Endometrium (tissue), 2 donors: ENCODE measurements around the gene WNK1.
"Not testable (repeated sequence)": the region's sequence is repeated elsewhere in the genome, so short reads cannot be mapped to it uniquely, and the experiment has no call there.

Experiments used
- FAIRE-seq: peaks from 2 replicates; lab custom pipeline; 2012; peaks lifted over from hg19 to GRCh38; lab: Jason Lieb, UNC
- donor health status: control.
- donor health status: control.

Gene WNK1

GRCh38 chr12:912466-913235, 160.3 kb downstream of the WNK1 start:
- FAIRE-seq: no peak

GRCh38 chr12:913919-914698, 161.7 kb downstream of the WNK1 start:
- no peak for FAIRE-seq

- no peak for FAIRE-seq
These were observed 162.7 kb downstream of the WNK1 start for GRCh38 chr12:915090-915489.

- FAIRE-seq: no peak
These were observed 163.9 kb downstream of the WNK1 start for GRCh38 chr12:916240-916639.

GRCh38 chr12:916712-917445, 164.5 kb downstream of the WNK1 start:
- FAIRE-seq: no peak

GRCh38 chr12:920676-921075, 168.3 kb downstream of the WNK1 start:
- FAIRE-seq: no peak

GRCh38 chr12:922285-922684, 169.9 kb downstream of the WNK1 start:
- FAIRE-seq: no peak

- no peak for FAIRE-seq
These were observed 174.3 kb downstream of the WNK1 start for GRCh38 chr12:926641-927040.

- FAIRE-seq: no peak
These were observed 178.7 kb downstream of the WNK1 start for GRCh38 chr12:931060-931459.

GRCh38 chr12:931591-931990, 179.2 kb downstream of the WNK1 start:
- FAIRE-seq: no peak

- not testable (repeated sequence) for FAIRE-seq
These were observed 183.5 kb downstream of the WNK1 start for GRCh38 chr12:935891-936290.

GRCh38 chr12:936377-937345, 184.3 kb downstream of the WNK1 start:
- no peak for FAIRE-seq

GRCh38 chr12:938810-939209, 186.4 kb downstream of the WNK1 start:
- FAIRE-seq: no peak

- no peak for FAIRE-seq
These were observed 190.7 kb downstream of the WNK1 start for GRCh38 chr12:943051-943450.

- no peak for FAIRE-seq
These were observed 191.8 kb downstream of the WNK1 start for GRCh38 chr12:944211-944610.

- no peak for FAIRE-seq
These were observed 193.8 kb downstream of the WNK1 start for GRCh38 chr12:946212-946611.

GRCh38 chr12:946631-947030, 194.3 kb downstream of the WNK1 start:
- no peak for FAIRE-seq

GRCh38 chr12:948238-948637, 195.9 kb downstream of the WNK1 start:
- FAIRE-seq: no peak

GRCh38 chr12:949453-950191, 197.2 kb downstream of the WNK1 start, which contains the start of gene RAD52:
RAD52 (minus strand) TSS chr12:949694; CDS start chr12:933058, 16,636 bp downstream.
- peak; percentile 95 for FAIRE-seq

GRCh38 chr12:951176-951575, 198.8 kb downstream of the WNK1 start:
- no peak for FAIRE-seq

- no peak for FAIRE-seq
These were observed 201.4 kb downstream of the WNK1 start for GRCh38 chr12:953776-954175.
